Measurements from ENCODE around the gene ACRV1.
"Not testable (repeated sequence)": the region's sequence is repeated elsewhere in the genome, so short reads cannot be mapped to it uniquely, and the experiment has no call there.

Gene ACRV1, protein sequence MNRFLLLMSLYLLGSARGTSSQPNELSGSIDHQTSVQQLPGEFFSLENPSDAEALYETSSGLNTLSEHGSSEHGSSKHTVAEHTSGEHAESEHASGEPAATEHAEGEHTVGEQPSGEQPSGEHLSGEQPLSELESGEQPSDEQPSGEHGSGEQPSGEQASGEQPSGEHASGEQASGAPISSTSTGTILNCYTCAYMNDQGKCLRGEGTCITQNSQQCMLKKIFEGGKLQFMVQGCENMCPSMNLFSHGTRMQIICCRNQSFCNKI

DNA sequence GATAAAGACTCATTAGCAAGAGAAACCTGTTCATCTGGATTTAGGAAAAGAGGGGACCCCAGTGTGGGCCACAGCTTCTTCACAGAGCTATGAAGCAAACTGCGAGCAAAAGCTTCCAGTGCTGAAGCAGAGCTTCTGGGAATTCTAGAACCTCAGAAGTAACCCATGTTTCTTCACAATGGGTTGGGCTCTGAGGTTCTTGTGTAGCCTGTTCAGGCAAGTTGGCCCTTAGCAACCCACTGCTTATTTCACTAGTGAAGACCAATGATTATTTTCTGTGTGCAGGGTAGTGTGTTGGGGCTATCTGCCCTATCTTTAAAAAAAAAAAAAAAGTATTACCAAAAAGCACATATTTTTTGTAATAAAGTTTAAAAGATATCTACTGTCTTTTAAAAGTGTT lies at the start of gene ACRV1:
Gene ACRV1 (minus strand): TSS at position 101 of the 400 bp plus-strand sequence. CDS start 67 bp downstream, at position 34.
- no peak for DNase-seq

DNA sequence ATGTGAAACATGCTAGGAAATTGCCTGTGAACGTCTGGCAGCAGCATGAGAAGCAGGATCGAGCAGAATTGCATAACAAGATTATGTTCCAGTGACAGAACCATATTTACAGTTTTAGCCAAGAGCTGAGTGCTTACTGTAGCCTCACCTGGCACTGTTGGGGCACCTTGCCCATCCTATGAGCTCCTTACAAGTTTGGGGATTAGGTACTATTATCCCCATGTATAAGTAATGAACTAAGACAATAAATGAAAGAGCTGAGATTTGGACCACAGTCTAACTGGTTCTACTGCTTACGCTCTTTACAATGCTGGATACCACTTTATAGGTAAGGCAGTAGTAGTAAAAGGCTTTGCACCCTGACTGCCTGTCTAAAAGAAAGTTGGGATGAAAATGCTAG lies 48.3 kb upstream of the ACRV1 start:
- DNase-seq = no peak

DNA sequence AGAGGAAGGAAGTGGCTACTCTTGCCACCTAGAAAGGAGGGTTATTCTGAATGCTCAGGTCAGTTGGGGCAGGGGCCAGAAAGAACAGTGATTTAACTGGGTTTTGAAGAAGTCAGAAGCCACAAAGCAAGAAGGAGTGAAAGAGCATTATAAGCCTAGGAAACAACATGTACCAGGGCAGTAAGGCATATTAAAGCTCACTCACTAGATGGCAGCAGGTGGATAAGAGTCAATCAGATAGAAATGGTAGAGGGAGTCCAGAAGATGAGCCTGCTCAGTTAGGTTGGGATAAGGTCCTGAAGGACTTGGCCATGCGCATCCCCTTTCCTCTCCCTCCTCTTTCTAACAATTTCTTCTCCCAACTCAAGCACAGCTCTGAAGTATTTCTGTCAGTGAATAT lies 43.5 kb upstream of the ACRV1 start:
- no peak for DNase-seq

DNA sequence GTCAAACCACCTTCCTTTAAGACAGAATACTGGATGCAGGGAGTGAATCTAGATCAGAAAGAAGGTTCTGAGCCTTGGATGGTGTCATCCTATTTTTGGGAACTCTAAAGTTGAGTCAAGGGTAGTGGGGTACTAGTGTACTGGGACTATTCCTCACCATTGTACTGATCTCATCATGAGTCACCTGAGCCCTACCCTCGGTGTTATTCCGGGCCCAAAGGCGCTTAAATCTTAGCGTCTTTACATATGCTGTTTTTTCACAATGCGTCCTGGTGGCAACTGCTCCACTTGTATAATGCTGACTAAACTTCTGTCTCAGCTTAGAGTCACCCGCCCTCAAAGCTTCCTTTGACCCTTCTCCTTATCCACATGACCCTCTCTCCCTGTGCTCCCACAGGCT lies 40.1 kb upstream of the ACRV1 start:
- no peak for DNase-seq

DNA sequence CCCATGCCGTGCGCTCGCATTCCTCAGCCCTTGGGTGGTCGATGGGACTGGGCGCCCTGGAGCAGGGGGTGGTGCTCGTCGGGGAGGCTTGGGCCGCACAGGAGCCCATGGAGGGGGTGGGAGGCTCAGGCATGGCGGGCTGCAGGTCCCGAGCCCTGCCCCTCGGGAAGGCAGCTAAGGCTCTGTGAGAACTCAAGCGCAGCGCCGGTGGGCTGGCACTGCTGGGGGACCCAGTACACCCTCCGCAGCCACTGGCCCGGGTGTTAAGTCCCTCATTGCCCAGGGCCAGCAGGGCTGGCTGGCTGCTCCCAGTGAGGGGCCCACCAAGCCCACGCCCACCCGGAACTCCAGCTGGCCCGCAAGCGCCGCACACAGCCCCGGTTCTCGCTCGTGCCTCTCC lies 24.0 kb upstream of the ACRV1 start:
- DNase-seq = not testable (repeated sequence)

DNA sequence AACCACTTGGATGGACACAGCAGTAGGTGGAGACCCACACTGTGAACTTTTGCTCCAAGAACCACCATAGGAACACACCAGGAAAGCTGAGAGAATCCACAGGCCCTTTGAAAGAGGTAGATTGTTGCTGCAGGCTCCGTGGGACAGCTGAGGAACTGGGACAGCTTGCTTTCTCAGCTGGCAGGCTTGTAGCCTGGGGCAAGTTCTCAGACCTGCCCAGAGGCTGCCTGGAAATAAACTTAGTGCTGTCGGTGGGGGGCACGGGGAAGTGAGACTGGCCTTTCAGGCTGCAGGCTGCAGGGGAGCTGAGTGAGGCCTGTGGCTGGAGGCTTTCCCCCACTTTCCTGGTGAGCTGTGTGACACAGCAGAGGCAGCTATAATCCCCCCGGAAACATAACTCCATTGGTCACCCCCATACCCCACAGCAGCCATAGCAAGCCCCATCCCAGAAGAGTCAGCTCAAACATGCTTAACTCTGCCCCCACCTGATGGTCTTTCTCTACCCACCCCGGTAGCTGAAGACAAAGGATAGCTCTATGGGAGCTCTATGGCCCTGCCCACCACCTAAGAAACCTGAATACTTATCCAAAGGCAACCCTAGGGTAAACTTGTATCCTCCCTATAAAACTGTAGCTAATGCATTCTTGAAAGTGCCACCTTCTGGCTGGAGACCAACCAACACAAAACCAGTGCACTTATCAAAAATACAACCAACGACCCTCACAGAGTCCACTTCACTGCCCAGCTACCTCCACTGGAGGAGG lies 21.4 kb upstream of the ACRV1 start:
- no peak for DNase-seq

DNA sequence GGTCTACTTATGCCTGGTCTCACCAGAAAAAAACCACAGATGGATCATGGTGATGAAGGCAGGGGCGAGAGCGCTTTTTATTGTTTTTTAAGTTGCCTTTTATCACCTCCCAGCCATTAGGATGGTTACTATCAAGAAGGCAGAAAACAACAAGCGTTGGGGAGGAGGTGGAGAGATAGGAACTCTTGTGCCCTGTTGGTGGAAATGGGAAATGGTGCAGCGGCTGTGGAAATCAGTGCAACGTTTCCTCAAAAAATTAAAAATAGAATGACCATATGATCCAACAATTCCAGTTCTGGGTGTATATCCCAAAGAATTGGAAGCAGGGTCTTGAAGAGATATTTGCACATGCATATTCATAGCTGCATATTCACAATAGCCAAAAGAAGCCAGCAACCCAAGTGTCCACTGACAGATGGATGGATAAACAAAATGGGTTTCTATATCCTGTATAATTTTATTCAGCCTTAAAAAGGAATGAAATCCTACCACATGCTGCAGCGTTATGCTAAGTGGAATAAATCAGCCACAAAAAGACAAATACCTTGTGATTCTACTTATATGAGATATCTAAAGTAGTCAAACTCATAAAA lies 20.5 kb upstream of the ACRV1 start:
- no peak for DNase-seq

DNA sequence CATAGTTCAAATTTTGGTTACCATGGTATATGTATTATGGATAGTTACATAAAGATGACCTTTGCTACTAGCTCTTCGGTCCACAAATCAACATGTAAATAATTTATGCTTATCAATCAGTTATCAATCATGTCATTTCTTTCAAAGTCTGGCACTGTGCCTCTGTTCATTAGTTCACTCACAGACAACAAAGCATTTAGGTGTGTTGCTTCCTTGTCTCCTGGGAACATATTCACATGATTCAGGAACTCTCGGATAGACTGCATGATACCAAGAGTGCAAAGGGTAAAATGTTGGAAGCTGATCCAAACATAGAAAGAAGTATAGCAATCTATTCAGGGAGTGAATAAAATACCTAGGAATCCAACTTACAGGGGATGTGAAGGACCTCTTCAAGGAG lies 14.3 kb upstream of the ACRV1 start:
- no peak for DNase-seq

DNA sequence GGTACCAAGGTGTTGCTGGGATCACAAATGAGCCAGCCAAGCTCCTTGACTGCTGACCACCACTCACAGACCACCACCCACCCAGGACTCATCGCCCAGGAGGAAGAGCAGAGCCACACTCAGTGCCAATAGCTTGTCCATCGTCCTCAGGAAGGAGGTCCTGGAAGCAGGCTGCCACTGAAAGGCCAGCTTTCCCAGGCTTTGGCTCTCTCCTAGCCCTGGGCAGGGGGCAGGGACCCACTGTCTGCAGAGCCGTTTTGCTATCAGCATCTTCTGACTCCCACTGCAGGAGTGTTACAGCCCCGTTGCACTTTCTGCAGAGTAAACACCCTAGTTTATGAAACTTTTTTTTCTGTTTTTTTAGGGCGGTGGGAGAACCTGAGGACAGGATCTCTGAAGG lies 12.2 kb upstream of the ACRV1 start:
- no peak for DNase-seq

DNA sequence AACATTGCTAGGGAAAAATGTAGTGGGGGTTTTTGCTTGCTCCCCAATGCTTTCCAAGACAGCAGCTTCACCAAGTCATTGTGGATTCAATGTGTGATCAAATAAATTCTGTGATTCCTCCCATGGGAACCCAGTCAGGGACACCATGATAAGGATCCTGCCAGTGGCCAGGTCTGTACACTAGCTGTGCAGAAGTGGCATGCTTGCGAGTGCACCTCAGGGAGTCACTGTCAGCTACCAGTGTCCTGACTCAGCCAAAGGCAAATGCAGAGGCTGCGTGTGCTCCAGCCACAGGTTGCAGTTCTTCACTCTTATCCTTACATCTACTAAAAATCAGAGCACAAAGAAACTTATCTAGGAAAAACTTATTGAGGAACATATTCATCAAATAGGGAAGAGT lies 9.4 kb upstream of the ACRV1 start:
- no peak for DNase-seq

DNA sequence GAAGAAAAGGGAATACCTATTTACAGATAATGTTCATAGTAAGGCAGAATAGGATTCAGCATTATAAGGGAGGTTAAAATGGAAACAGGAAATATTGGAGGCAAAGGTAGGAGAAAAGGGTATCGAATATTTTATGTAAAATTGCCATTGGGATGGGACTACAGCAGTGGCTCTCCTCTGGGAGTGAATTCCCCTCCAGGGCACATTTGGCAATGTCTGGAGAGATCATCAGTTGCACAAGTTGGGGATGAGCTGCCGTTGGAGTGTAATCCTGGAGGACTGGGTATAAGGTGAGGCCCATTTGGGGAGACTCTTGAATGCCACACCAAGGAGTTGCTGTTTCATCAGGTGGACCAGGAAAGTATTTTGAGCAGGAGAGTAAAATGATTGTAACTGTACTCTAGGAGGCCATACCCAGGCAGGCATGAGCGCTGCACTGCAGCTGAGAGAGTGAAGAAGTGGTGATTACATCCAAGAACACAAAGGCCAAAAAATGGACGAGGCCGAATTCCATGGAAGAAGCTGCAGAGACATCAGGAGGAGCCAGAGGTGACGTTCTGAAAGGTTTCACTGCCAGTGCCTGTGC lies 8.7 kb upstream of the ACRV1 start:
- no peak for DNase-seq

DNA sequence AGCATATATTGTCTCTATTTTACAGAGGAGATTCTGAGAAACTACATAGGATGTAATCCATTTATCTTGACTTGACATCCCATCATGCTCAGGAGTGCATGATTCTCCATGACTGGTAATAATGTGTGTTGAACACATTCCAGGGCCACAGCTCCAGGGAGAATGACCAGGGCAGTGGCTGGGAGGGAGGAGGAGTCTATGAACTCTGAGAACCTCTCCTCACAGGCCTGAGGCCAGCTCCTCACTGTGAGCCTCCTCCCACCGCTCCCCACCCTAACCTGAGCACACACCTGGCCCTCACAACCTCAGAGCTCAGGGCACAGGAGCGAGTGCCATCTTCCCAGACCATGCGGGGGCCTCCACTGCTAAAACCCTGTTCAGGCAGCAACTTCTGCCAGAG lies 8.0 kb upstream of the ACRV1 start:
- DNase-seq = no peak

DNA sequence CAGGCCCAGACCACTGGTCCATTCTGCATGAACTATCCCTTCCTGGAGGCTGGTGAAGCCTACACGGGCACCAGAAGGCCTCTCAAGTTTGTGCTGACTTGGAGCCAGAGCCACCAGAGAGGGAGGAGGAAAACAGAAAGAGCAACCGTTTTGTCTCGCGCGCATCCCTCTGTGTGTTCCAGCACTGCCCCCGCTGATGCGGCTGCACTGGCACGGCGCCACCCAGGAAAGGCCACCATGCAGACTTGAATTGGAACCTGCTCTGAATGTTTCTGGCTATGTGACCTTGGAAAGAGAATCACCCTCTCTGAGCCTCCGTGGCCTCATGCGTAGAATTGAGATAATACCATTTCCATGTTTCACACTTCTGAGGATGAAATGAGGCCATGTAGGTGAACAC lies 7.4 kb upstream of the ACRV1 start:
- no peak for DNase-seq

DNA sequence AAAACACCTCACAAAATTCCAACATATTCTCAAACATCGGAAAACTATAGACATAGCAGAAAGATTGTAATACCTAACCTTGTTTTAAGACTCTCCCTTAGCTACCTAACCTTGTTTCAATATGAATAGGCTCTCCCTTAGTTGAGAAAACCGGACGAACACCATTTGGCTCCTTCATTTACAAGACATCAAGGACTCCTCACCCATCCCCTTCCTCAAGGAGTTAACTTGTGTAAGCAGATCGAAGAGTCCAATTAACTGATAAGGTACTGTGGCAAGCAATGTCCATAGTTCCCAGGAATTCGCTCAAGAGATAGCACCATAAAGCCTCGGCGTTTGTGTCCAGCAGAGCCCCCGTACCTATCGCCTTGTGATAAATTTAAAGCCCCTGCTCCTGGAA lies 4.6 kb upstream of the ACRV1 start:
- no peak for DNase-seq

DNA sequence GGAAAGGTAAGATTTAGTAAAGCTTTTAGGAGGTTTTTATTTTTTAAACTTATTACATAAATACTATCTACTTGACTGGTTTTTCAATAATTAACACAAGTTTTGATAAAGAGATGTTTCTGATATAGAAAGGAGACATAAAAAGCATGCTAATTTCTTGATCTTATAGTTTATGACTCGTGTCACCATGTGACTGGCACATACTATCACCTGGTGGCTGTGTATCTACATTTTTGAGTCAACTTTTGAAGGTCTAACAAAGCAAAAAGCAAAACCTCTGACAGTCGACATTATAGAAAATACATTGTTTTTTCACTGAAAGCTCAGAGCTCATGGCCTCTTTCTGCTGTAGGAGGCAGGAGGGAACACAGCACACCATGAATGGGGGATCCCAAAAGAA lies 810 bp downstream of the ACRV1 start:
- DNase-seq = no peak

DNA sequence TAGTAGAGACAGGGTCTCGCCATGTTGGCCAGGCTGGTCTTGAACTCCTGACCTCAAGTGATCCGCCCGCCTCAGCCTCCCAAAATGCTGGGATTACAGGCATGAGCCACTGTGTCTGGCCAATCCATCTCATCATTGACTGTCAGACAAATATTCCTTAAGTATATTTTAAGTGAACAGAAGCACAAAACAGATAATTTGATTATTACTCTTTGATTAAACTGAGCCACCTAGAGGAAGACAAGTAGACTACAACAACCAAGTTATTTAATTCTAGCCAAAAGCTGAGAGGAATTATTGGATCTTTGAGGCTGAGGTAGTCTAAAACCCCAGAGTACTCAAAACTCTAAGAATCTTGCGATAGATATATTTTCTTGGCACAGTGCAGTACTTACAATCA lies 1.2 kb downstream of the ACRV1 start:
- no peak for DNase-seq

DNA sequence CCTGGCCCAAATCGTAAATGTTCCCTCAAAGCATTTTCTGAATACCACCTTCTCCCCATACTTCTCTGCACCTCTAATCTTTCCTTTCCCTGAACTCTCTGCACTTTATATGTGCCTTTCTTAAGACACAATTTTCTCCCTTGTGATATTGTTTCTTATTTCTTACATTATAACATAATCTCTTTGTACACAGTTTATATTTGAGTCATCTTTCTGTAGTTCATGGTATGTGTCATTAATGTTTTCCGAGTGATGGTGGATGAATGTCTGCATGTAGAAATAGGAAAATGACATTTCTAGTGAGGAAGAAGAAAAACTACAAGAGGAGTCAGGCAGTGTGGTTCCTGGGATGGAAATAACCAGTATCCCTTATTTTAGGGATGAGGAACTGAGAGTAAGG lies 5.5 kb downstream of the ACRV1 start:
- no peak for DNase-seq

DNA sequence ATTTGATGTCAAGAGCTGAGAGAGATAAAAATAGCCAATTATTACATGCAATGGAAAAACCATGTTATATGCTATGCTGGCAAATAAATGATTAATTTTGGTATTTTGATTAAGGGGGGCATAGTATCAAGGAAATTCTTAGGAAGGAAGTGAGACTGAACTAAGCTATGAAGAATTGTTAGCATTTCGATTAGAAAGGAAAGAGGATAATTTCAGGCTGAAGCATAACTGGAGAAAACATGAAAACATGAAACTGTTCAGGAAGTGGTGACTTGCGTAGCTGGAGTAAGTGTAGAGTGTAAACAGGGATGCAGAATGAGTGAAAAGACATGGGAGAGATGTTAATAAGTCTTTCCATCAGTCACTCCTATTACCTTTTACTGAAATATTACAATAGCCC lies 6.4 kb downstream of the ACRV1 start:
- no peak for DNase-seq

DNA sequence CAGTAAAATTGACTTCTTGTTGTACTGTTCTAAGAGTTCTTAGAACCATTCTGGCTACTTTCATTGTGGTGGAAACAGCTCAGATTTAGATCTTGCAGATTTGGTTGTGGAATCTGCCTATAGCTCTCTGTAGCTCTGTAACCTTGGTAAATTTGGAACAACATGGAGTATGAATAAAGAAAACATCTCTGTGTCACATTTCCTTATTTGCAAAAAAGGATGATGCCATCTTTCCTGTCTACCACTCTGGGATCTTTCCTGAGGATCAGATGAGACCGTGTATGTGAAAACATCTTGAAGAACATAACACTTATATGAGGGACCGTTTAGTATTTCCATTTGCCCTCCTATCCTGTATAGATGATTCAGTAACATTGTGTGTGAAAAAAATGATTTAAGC lies 9.1 kb downstream of the ACRV1 start:
- DNase-seq = no peak

DNA sequence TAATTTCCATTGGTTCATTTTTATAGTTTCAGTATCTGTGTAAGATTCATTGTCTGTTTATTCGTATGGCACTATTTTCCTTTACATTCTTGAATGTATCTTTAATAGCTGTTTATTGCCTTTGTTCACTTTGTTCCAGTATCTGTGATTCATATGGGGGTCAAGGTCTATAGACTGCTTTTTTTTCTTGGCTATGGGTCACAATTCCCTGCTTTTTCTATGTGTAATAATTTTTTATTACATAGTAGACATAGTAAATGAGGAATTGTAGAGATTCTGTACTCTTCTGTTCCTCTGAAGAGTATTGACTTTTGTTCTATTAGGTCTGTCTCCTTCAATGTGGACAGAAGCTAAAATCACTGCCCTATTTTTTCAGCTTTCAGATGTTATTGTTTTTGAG lies 10.5 kb downstream of the ACRV1 start:
- DNase-seq = no peak

DNA sequence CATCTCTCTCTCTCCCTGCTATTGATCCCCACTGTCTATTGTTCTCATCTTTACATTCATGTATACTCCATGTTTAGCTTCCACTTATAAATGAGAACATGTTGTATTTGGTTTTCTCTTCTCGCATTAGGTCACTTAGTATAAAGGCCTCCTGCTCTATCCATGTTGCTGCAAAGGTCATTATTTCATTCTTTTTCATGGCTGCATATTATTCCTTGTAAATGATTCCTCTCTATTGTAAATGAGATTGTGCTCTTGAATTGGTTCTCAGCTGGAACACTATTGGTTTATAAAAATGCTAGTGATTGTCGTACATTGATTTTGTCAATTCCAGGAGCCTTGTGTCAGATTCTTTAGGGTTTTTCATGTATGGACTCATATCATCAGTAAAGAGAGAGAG lies 13.5 kb downstream of the ACRV1 start:
- DNase-seq = no peak

DNA sequence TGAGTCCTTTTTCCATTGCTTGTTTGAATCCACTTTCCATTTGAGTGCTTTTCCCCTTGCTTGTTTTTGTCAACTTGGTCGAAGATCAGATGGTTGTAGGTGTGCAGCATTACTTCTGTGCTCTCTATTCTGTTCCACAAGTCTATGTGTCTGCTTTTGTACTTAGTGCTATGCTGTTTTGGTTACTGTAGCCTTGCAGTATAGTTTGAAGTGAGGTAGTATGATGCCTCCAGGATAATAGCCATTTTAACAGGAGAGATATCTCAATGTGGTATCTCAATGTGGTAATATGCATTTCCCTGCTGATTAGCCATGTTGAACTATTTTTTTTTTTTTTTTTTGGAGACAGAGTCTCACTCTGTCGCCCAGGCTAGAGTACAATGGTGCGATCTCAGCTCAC lies 16.7 kb downstream of the ACRV1 start:
- no peak for DNase-seq

DNA sequence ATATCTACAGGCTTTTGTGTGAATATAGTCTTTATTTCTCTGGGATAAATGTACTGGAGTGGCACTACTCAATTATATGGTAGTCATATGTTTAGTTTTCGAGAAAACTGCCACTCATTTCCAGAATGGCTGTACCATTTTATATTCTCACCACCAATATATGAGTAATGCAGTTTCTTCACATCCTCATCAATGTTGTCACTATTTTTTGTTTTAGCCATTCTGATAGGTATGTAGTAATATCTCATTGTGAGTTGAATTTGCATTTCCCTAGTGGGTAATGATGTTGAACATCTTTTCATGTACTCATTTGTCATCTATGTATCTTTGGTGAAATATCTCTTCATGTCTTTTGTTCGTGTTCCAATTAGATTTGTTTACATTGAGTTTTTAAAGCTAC lies 18.0 kb downstream of the ACRV1 start:
- no peak for DNase-seq
